ENCODE results near the gene NUBP2. TPM values are rescaled to one million over a fixed set of nuclear protein-coding genes. Genes with fewer than 3 reads are reported as not detected.
"Not testable (repeated sequence)": the region's sequence is repeated elsewhere in the genome, so short reads cannot be mapped to it uniquely, and the experiment has no call there.

NUBP2 gene
- total RNA-seq, 1 donor from 2014 or later, result 37.9 TPM

DNA sequence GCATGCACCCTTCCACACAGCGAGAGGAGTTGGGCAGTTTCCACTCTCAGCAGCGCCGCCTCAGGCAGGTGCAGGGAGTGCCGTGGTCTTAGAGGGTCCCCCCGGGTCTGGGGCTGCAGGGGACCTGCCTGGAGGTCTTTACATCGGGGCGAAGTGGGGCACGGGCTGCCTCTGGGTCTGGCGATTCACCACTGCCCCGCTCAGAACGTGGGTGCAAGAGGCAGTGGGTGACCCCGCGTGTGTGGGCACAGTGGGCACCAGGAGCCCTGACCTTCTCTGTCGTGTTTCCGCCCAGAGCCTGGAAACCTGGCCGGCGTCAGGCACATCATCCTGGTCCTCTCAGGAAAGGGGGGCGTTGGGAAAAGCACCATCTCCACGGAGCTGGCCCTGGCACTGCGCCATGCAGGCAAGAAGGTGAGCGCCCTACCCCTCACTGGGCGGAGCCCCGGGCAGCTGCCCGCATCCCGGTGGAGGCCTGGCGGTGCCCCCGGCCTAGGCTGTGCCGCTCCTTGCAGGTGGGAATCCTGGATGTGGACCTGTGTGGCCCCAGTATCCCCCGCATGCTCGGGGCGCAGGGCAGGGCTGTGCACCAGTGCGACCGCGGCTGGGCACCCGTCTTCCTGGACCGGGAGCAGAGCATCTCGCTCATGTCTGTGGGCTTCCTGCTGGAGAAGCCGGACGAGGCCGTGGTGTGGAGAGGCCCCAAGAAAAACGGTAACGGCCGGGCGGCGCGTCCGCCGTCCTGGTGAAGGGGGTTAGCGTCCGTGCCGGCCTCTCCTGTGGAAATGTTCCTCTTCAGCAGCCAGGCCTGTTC, 3.7 kb downstream of the NUBP2 start:
- no peak for DNase-seq

DNA sequence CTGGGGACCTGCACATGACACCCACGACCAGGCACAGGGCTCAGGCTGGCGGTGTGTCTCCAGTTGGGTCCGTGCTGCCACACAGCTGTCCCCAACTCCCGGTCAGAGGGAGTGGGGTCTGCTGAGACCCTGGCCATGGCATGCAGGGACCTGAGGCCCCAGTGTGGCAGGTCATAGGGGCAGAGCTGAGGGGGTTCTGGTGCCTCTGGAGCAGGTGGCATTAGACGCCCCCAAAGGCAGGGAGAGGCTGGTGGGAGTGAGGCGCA, 4.2 kb downstream of the NUBP2 start:
- no peak for DNase-seq

DNA sequence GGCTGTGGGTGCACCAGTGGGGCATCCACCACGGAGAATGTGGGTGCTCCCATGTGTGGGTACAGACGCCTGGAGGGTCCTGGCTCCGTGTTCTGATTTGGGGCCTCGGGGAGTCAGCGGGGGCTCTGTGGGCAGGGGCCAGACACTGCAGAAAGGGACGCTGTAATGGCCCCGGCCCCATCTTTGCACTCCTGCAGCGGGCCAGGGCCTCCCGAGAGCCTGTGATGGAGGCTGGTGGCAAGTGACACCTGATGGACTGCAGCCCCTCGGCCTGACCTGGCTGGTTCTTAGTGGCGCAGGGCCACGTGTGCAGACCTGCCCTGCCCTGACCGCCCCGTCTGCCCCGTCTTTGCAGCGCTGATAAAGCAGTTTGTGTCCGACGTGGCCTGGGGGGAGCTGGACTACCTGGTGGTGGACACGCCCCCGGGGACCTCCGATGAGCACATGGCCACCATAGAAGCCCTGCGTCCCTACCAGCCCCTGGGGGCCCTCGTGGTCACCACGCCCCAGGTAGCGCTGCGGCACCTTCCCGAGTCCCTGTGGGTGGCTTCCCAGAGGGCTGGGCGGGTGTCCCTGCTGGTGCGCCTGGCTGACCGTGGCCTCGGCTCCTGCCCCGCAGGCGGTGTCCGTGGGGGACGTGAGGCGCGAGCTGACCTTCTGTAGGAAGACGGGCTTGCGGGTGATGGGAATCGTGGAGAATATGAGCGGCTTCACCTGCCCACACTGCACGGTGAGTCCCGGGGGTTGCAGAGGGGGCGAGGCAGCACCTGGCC, 4.7 kb downstream of the NUBP2 start:
- no peak for DNase-seq

DNA sequence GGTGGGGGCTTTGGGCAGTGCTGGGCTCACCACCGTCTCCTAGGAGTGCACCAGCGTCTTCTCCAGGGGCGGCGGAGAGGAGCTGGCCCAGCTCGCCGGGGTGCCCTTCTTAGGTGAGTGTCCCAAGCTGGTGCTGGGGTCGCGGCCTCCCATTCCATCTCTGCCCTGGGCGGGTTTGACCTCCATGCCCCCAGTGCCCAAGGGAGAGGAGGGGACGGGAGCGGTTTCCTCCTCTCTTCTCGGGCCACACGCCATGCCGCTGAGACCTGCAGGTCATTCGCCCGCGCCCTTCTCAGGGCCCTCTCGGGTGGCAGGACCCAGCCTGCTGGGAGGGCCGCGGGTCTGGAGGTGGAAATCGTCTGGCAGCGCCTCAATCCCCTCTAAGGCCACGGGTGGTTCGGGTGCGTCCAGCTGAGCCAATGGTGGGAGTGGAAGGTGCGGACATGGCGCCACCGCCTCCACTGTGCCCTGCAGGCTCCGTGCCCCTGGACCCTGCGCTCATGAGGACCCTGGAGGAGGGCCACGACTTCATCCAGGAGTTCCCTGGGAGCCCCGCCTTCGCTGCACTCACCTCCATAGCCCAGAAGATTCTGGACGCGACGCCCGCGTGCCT, 5.4 kb downstream of the NUBP2 start:
- no peak for DNase-seq

DNA sequence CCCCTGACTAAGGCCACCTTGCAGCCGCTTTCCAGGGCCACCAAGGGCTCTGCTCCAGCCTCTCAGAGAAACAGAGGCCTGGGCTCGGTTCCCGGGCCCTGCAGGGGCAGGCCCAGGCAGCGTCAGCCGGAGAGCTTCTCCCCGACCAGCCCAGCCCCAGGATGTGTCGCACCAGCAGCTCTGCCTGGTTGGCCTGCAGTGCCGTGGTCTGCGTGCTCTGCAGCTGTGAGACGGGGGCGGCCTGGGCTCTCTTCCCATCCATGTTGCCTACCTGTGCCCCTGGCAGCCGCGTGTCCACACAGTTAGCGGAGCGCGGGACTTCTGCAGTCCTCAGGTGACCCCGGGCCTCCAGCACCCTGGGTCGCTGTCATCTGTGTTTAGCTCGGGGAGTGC, 5.9 kb downstream of the NUBP2 start:
- no peak for DNase-seq

DNA sequence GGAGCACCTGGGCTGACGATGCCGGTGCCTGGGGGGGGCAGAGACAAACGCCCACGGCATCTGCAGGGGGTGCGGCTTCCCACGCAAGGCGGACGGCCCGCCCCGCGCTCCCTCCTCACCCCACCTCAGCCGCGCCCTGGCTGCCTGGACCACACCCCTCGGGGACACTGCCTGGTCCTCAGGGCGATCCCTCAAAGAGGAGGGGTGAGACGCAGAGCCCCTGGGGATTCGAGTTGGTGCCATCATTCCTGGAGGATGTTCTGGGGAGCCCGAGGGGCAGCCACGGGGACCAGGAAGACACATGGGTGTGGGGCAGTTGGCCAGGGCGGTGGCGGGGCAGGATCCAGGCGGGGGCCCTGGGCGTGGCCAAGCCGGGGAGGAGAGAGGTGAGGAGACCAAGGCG, 6.9 kb downstream of the NUBP2 start:
- DNase-seq, result no peak

DNA sequence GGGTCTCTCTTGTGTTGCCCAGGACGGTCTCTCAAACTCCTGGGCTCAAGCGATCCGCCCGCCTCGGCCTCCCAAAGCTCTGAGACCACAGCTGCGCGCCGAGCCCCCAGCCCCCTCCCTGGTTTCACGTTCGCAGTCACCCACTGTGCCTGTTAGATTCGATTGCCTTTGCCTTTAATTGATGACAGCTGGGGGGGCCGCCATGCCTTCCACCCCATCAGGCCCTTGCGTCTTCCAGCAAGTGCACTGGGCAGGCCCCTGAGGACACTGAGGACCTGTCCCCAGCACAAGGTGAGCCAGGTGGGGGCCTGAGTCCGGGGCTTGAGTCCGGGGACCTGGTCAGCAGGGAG, 7.5 kb downstream of the NUBP2 start:
- no peak for DNase-seq

DNA sequence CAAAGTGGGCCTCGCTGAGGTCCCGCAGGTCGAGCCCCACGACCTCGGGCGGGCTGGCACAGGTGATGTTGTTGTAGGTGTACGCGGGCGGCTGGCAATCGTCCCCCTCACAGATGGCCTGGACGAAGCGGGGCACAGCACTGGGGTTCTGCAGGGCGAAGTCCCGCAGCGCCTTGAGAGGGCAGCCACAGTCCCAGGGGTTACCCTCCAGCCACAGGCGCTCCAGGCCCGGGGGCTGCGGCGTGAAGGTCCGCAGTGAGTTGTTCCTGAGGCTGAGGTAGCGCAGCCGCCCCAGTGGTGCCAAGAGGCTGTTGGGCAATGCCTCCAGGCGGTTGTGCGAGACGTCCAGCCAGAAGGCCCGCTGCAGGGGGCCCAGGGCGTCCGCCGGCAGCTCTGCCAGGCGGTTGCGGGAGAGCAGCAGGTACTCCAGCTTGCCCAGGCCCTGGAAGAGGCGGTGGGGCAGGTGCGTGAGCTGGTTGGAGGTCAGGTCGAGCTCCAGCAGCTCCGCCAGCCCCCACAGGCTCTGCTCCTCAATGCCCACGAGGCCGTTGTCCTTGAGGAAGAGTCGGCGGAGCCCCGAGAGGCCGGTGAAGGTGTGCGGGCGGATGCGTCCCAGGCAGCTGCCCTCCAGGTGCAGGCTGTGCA, 8.0 kb downstream of the NUBP2 start:
- no peak for DNase-seq

DNA sequence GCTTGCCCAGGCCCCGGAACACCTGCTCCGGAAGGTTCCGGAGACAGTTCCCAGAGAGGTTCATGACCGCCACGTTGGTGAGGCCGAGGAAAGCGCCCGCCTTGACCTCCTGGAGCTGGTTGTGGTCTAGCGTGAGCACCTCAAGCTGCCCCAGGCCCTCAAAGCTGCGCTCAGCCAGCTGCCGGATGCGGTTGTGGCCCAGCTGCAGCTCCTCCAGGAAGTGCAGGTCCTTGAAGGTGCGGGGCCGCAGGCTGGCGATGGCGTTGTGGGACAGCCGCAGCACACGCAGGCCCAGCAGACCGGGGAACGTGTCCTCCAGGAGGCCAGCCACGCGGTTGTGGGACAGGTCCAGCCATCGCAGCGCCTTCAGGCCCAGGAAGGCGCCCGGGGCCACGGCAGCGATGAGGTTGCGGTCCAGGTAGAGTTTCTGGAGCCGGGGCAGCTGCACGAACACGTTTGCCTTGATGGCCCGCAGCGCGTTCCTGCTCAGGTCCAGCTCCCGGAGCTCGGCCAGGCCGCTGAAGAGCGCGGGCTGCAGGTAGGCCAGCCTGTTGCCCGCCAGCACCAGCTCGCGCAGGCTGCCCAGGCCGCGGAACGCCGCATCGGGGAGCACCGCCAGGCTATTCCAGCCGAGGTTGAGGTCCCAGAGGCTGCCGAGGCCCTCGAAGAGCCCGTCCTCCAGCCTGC, 8.6 kb downstream of the NUBP2 start:
- DNase-seq, result no peak

DNA sequence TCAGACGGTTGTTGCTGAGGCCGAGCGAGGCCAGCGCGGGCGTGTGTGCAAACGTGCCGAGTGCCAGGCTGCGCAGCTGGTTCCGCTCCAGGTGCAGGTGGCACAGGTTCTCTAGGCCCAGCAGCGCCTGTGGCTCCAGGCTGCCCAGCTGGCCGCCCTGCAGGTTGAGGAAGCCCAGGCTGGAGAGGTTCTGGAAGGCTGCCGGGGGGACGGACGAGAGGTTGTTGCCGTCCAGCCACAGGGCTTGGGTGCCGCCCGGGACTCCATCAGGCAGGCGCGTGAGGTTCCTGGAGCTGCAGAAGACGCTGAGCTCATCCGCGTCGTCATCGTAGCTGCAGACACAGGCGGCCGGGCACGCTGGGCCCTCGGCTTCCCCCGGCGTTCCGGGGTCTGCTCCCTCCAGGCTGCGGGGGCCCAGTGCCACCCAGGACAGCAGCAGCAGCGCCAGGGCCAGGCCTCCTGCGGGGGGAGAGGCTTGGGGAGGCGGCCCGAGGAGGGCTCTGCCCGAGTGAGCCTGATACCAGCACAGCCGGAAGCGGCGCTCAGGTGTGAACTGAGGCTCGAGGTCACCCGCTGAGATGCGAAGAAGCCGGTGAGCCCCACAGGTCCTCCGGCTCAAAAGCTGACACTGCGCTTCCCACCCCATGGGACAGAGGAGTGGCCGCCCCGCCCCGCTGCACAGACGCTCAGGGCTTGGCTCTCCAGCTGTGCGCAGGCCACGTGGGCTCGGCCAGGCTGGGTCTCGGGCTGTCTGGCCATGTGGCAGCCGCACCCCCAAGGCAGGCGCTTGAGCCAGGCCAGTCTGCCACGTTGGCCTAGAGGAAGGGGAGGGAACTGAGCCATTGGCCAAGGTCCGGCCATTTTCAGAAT, 9.4 kb downstream of the NUBP2 start:
- no peak for DNase-seq

DNA sequence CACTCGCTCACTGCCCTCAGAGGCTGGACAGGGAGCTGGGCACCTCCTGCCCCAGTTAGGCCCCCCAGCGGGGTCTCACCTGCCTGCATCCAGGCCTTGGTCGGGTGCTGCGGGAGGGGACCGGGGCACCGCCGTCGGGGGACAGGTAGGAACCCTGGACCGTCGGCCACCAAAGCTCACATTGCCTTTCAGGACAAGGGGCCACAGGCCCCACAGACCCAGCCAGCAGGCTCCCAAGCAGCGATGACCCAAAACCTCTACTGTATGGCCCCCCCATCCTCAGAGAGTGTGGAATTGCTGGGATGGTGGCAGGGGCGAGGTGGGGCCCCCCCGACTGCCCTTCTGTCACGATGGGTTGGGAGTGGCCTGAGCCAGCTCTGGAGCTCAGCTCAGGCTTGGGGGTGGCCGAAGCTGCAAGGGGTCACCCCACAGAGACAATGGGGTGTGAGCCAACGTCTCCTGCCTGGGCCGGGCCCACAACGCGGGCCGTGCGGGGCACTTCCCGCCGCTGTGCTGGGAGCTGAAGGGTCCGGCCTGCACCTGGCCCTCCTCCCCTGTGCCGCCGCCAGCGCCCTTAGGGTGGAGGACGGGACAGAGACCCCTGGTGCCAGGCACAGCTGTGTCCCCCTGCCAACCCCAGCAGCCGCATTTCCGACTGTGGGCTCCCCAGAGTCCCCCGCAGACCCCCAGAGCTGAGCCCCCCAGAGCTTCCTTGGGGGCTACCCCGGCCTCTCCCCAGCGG, 10.2 kb downstream of the NUBP2 start:
- DNase-seq, result no peak

DNA sequence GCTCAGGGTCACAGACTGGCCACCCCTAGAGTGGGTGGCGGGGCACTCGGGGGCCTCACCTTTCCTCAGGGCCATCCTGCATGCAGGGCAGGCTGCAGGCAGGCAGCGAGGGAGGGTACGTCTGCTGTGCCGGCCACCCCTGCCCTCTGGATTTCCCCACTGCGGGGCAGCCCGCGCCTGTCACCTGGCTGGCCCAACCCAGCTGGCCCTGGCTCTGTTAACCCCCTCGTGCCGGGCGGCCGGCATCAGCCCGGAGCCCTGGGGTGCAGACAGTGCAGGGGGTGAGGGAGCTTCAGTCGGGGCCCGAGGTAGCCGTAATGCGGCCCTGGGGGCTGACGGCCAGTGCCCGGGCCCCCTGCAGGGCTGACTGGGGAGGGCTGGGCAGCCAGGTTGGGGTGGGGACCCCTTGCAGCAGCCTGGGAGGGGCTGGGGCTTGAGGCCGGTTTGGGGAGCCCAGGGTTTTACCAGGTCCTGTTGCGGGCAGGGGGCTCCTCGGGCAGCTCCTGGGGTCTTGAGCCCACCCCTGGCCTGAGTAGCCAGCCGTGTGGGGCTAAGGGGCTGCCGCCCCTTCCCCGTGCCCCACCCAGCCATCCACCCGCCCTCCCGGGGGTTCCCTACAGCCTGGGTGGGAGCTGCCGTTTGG, 10.9 kb downstream of the NUBP2 start, which contains the start of gene IGFALS:
Gene IGFALS (minus strand): TSS at position 128 of the 643 bp plus-strand sequence. CDS start 53 bp downstream, at position 75.
- DNase-seq, result no peak

DNA sequence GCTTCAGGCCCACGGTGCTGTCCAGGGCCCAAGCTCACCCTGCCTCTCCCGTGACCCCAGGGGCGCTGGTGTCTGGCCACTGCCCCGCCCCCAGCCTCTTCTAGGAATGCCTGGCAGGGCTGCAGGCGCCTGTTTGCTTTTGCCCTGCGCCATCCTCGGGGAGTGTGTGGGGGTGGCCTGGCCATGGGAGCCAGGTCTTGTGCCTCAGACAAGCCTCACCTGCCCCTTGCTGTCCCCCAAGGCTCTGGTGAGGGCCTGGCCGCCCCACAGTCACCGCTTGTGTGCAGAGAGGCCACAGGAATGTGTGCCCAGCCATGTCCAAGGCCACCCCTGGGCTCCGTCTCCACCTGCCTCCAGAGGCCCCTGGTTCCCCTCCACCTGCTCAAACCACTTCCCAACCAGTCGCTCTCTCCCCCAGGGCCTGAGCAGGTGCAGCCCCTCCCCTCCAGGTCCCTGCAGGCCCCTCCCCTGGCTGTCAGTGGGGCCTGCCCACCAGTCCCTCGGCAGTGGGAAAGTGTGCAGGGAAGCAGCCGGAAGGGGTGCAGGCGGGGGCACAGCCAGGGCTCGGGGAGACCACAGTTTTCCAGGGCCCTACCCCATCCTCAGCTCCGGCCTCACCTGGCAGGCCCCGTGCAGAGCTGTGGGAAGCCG, 11.6 kb downstream of the NUBP2 start:
- no peak for DNase-seq

DNA sequence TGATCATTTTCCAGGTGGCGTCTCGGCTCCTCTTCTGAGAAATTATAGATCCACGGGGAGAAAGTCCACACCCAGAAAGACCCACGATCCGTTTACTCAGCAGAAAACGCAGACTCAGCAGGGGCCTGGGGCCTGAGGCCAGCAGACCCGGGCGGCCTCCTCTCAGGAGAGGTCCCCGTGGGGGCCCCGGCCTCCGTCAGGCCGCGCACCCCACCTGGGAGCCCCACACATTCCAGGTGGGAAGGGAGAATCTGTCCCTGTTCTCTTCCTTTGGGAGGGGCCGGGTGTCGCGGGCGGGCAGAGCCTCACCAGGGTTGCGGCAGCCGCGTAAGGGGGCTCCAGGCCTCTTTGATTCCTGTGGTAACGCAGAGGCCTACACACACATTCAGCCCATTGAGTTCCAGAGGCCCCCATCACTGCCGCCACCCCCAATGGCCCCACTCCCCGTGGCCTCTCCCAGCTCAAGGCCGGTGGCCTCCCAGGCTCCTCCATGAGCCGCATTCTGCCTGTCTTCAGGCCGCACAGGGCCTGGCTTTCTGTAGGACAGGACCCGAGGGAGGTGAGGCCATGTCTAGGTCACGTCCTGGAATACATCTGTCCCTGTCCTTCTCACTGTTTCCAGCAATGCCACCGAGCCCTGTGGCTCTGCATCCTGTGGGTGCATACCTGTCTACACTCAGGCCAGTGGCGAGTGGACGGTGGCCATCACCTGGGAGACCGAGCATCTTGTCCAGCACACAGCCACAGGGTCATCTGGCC, 12.3 kb downstream of the NUBP2 start:
- no peak for DNase-seq

DNA sequence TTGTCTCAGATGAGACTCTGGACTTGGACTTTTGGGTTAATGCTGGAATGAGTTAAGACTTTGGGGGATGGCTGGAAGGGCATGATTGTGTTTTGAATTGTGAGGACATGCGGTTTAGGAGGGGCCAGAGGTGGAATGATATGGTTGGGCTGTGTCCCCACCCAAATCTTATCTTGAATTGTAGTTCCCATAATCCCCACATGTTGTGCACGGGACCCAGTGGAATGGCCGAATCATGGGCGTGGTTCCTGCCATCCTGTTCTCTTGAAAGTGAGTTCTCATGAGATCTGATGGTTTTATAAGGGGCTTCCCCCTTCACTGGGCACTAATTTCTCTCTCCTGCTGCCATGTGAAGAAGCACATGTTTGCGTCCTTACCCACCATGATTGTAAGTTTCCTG, 16.5 kb downstream of the NUBP2 start:
- DNase-seq, result not testable (repeated sequence)

DNA sequence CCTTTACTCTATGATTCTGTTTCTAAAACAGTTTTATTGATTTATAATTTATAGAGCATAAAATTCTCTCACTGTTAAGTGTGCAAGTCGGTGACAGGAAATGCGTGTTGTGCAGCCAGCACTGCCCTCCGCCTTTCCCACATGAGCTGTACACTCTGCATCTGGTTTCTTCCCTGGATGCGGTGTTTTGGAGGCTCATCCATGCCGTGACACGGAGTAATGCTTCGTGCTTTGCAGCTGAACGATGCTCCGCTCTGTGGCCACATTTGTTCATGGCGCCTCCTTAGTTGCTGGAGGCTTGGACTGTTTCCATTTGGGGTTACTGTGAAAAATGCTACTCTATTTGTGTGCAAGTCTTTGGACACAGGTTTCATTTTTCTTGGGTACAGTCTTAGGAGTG, 17.9 kb downstream of the NUBP2 start:
- no peak for DNase-seq

DNA sequence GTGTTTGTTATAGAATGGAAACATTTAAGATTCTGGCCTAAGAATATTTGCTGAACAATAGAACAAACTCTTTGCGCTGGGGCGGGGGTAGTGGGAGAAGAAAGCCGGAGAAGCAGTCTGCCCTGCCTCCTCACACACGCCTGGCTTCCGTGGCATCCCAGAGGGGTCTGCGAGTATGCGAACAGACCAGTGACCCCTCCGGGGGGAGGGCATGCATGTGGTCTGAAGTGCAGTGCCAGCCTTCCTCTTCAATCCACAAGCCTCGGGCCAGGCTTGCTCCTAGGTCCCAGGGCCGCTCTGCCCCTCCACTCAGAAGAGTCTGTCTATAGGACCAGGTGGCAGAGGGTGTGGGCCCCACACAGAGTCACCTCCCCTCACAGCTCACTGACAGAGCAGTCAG, 24.9 kb downstream of the NUBP2 start:
- no peak for DNase-seq

DNA sequence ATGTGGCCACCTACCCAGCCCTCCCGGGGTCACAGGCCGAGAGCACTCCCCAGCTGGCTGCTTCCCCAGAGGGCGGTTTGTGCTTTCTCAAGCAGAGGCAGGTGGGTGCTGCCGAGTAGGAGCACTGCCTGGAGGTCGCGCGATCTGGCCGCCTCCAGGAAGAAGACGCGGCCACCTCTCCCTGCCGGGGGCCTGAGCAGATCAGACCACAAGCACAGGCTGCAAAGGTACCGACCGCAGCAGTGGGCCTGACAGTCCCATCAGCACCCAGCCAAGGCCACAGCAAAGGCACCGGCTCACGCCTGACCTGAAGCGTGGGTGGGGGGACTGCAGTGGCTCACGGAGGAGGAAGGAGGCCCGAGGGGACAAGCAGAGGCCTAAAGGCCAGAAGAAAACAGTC, 25.9 kb downstream of the NUBP2 start:
- no peak for DNase-seq

DNA sequence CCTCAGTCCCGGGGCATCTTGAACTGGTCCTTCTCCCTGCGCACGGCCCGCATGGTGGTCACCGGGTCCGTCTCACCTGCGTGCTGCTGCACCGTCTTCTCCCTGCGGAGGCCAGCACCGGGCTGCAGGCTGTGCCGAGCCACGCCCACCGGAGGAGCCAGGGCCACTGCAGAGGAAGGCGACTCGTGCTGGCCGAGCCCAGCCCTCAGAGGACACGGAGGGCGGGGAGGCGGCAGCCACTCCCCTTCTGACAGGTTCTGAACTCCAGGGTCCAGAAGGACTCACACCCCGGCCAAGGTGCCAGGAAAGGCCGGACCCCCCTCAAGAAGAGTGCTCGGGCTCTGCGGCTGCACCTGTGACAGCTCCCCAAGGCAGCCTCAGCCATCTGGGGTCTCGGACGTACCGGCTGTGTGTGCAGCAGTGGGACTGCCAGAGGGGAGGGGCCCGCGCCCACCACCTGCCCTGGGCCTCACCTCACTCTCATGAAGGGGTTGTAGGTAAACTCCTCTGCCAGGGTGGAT, 26.6 kb downstream of the NUBP2 start:
- DNase-seq, result no peak
